ENCODE results near the gene ATXN1. TPM values are rescaled to one million over a fixed set of nuclear protein-coding genes. Genes with fewer than 3 reads are reported as not detected.

ATXN1 gene
- polyA plus RNA-seq, 1 of the 3 experiments (the other 2 are of a cell fraction) = 7.9 TPM

- Histone ChIP-seq H3K4me3 (ENCODE audit: low read depth in 2 of 2, low read length in 1 of 2) (no peak overlapping the region), H4K20me1 (ENCODE audit: insufficient read depth) (peaks cover 25% of the 10 kb centered on the region), H3K4me1 (ENCODE audit: control insufficient read depth in 1 of 2, insufficient read depth in 2 of 2, low read depth in 1 of 2, low read length in 1 of 2) (peaks cover 13 to 51% of the 10 kb centered on the region in 2 experiments; a peak in 3 of 4 replicates), H3K4me2 (peak overlapping the region; percentile 81), H3K9me2 (no peaks in the 10 kb centered on the region), H3K36me3 (replicated peaks in 1 of 2; ENCODE audit: control insufficient read depth in 1 of 2, insufficient read depth in 2 of 2, low read length in 1 of 2) (peaks cover 0 to 5% of the 10 kb centered on the region in 2 experiments), H3K9me3 (no peaks in the 10 kb centered on the region), H3K79me2 (ENCODE audit: insufficient read depth) (peaks cover 22% of the 10 kb centered on the region), H2AFZ (ENCODE audit: low read depth) (no peak overlapping the region), H3K9ac (peak overlapping the region; percentile 24; the same call in 1 of the 2 replicates), H3K27me3 (ENCODE audit: insufficient read depth) (no peaks in the 10 kb centered on the region), H3K27ac (ENCODE audit: low read depth in 2 of 2, low read length in 1 of 2) (peak overlapping the region; percentile 56 to 94; a peak in 3 of 4 replicates), H3F3A (replicated peaks; ENCODE audit: insufficient read depth) (peaks cover 41% of the 10 kb centered on the region)
- WGBS (ENCODE audit: low lambda C conversion rate) = 96% methylated on average over 8 of the region's 8 CpGs
- DNase-seq = no peak
- ChIA-PET CTCF (interaction anchor here (0.6 to 10.2 kb wide), 4 partner anchors 14 to 483 kb away, joined by 3 to 81 read pairs (median 8); no protein-coding TSS in a partner anchor), POLR2A (no interaction called here)
- TF ChIP-seq EP300 (IDR thresholded peaks at IDR 0.05; ENCODE audit: borderline replicate concordance in 1 of 2, low read depth in 1 of 2, low read length in 1 of 2) (no peak), RXRA (IDR thresholded peaks at IDR 0.05; ENCODE audit: borderline replicate concordance, low read depth) (no peak), IRF3 (IDR thresholded peaks at IDR 0.05; ENCODE audit: low read depth, low read length) (no peak), RAD21 (IDR thresholded peaks at IDR 0.05; ENCODE audit: low read length) (no peak), TCF12 (IDR thresholded peaks at IDR 0.05) (no peak), NRF1 (IDR thresholded peaks at IDR 0.05; ENCODE audit: low read depth, low read length) (no peak), FOXJ3 (CRISPR knock-in tag; IDR thresholded peaks at IDR 0.05) (no peak), PBX3 (IDR thresholded peaks at IDR 0.05) (no peak), RCOR1 (IDR thresholded peaks at IDR 0.05; ENCODE audit: low read length) (no peak), SIN3A (IDR thresholded peaks at IDR 0.05; ENCODE audit: borderline replicate concordance, low read depth, low read length) (no peak), ZBTB33 (IDR thresholded peaks at IDR 0.05; ENCODE audit: borderline replicate concordance, low read depth) (no peak), ELF1 (IDR thresholded peaks at IDR 0.05) (no peak), TEAD4 (IDR thresholded peaks at IDR 0.05; ENCODE audit: borderline replicate concordance, insufficient read depth) (no peak), MEF2A (IDR thresholded peaks at IDR 0.05; ENCODE audit: borderline replicate concordance, low read depth) (no peak), MXI1 (IDR thresholded peaks at IDR 0.05; ENCODE audit: low read depth, low read length) (no peak), FOSL2 (IDR thresholded peaks at IDR 0.05; ENCODE audit: borderline replicate concordance, low read depth) (no peak)
- TF ChIP-seq, protein P1, sequence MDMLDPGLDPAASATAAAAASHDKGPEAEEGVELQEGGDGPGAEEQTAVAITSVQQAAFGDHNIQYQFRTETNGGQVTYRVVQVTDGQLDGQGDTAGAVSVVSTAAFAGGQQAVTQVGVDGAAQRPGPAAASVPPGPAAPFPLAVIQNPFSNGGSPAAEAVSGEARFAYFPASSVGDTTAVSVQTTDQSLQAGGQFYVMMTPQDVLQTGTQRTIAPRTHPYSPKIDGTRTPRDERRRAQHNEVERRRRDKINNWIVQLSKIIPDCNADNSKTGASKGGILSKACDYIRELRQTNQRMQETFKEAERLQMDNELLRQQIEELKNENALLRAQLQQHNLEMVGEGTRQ (IDR thresholded peaks at IDR 0.05; ENCODE audit: borderline replicate concordance, low read depth, low read length) = no peak
- TF ChIP-seq, protein P2, sequence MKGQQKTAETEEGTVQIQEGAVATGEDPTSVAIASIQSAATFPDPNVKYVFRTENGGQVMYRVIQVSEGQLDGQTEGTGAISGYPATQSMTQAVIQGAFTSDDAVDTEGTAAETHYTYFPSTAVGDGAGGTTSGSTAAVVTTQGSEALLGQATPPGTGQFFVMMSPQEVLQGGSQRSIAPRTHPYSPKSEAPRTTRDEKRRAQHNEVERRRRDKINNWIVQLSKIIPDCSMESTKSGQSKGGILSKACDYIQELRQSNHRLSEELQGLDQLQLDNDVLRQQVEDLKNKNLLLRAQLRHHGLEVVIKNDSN (IDR thresholded peaks at IDR 0.05; ENCODE audit: borderline replicate concordance, low read depth) = no peak
- TF ChIP-seq, protein P3, sequence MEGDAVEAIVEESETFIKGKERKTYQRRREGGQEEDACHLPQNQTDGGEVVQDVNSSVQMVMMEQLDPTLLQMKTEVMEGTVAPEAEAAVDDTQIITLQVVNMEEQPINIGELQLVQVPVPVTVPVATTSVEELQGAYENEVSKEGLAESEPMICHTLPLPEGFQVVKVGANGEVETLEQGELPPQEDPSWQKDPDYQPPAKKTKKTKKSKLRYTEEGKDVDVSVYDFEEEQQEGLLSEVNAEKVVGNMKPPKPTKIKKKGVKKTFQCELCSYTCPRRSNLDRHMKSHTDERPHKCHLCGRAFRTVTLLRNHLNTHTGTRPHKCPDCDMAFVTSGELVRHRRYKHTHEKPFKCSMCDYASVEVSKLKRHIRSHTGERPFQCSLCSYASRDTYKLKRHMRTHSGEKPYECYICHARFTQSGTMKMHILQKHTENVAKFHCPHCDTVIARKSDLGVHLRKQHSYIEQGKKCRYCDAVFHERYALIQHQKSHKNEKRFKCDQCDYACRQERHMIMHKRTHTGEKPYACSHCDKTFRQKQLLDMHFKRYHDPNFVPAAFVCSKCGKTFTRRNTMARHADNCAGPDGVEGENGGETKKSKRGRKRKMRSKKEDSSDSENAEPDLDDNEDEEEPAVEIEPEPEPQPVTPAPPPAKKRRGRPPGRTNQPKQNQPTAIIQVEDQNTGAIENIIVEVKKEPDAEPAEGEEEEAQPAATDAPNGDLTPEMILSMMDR (IDR thresholded peaks at IDR 0.05) = no peak
- TF ChIP-seq, protein P4, sequence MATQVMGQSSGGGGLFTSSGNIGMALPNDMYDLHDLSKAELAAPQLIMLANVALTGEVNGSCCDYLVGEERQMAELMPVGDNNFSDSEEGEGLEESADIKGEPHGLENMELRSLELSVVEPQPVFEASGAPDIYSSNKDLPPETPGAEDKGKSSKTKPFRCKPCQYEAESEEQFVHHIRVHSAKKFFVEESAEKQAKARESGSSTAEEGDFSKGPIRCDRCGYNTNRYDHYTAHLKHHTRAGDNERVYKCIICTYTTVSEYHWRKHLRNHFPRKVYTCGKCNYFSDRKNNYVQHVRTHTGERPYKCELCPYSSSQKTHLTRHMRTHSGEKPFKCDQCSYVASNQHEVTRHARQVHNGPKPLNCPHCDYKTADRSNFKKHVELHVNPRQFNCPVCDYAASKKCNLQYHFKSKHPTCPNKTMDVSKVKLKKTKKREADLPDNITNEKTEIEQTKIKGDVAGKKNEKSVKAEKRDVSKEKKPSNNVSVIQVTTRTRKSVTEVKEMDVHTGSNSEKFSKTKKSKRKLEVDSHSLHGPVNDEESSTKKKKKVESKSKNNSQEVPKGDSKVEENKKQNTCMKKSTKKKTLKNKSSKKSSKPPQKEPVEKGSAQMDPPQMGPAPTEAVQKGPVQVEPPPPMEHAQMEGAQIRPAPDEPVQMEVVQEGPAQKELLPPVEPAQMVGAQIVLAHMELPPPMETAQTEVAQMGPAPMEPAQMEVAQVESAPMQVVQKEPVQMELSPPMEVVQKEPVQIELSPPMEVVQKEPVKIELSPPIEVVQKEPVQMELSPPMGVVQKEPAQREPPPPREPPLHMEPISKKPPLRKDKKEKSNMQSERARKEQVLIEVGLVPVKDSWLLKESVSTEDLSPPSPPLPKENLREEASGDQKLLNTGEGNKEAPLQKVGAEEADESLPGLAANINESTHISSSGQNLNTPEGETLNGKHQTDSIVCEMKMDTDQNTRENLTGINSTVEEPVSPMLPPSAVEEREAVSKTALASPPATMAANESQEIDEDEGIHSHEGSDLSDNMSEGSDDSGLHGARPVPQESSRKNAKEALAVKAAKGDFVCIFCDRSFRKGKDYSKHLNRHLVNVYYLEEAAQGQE (IDR thresholded peaks at IDR 0.05; ENCODE audit: low read depth, low read length) = no peak
These were observed 442.1 kb downstream of the ATXN1 start for GRCh38 chr6:16318953-16319720.

Measured in SK-N-SH (cell line).